ENCODE results near the gene BCL7B. TPM values are rescaled to one million over a fixed set of nuclear protein-coding genes. Genes with fewer than 3 reads are reported as not detected.
"Not testable (repeated sequence)": the region's sequence is repeated elsewhere in the genome, so short reads cannot be mapped to it uniquely, and the experiment has no call there.

Gene BCL7B
- total RNA-seq, 2 donors from 2014 or later, result 44.4 to 90.0 TPM

- intact Hi-C loops (cut with DNase I), result no loop called here
- Histone ChIP-seq H3K9me3 (no peaks in the 10 kb centered on the region), H3K4me3 (no peak overlapping the region), H3K36me3 (replicated peaks in 1 of 2; ENCODE audit: insufficient read depth in 1 of 2, low read depth in 2 of 2) (peaks cover 18 to 31% of the 10 kb centered on the region in 2 donors), H3K4me1 (peaks cover 6% of the 10 kb centered on the region), H3K27ac (no peak overlapping the region), H3K27me3 (no peaks in the 10 kb centered on the region)
- no peak for DNase-seq
- no peak for ATAC-seq
- WGBS, 2 donors, result 63 to 67% methylated on average over 10 to 12 of the region's 12 CpGs
- TF ChIP-seq POLR2A (IDR thresholded peaks at IDR 0.05), result no peak
- no peak for TF ChIP-seq CTCF (IDR thresholded peaks at IDR 0.05)
Observed at GRCh38 chr7:73567846-73568685, 10.6 kb upstream of the BCL7B start.

- TF ChIP-seq CTCF (IDR thresholded peaks at IDR 0.05) (no peak), POLR2A (IDR thresholded peaks at IDR 0.05) (no peak)
- H3K4me3 ChIP-seq, result no peak overlapping the region
- intact Hi-C loops (cut with DNase I), result no loop called here
- no peak overlapping the region for H3K27ac ChIP-seq
- 88 to 96% methylated on average over 3 to 4 of the region's 4 CpGs for WGBS, 2 donors
- H3K4me1 ChIP-seq, result peaks cover 6% of the 10 kb centered on the region
- no peak for DNase-seq
- no peaks in the 10 kb centered on the region for H3K9me3 ChIP-seq
- no peak for ATAC-seq
- no peaks in the 10 kb centered on the region for H3K27me3 ChIP-seq
- H3K36me3 ChIP-seq (replicated peaks in 1 of 2; ENCODE audit: insufficient read depth in 1 of 2, low read depth in 2 of 2), result peaks cover 16 to 23% of the 10 kb centered on the region in 2 donors
Observed at GRCh38 chr7:73567140-73567539, 9.7 kb upstream of the BCL7B start.

- H3K4me3 ChIP-seq; H3K27me3 ChIP-seq; intact Hi-C loops (cut with DNase I); DNase-seq; H3K9me3 ChIP-seq; H3K27ac ChIP-seq; ATAC-seq; H3K4me1 ChIP-seq: not testable (repeated sequence)
- H3K36me3 ChIP-seq (replicated peaks in 1 of 2; ENCODE audit: insufficient read depth in 1 of 2, low read depth in 2 of 2), result peaks cover 13 to 19% of the 10 kb centered on the region in 2 donors
Observed at GRCh38 chr7:73566431-73566830, 8.9 kb upstream of the BCL7B start.

- intact Hi-C loops (cut with DNase I), result no loop called here
- H3K27me3 ChIP-seq, result no peaks in the 10 kb centered on the region
- TF ChIP-seq CTCF (IDR thresholded peaks at IDR 0.05) (no peak), POLR2A (IDR thresholded peaks at IDR 0.05) (no peak)
- peaks cover 6% of the 10 kb centered on the region for H3K4me1 ChIP-seq
- DNase-seq (no peak), ATAC-seq (no peak)
- WGBS, 2 donors, result 49 to 63% methylated on average over 7 of the region's 7 CpGs
- H3K9me3 ChIP-seq, result no peaks in the 10 kb centered on the region
- H3K27ac ChIP-seq, result no peak overlapping the region
- H3K36me3 ChIP-seq (replicated peaks in 1 of 2; ENCODE audit: insufficient read depth in 1 of 2, low read depth in 2 of 2), result peaks cover 7 to 14% of the 10 kb centered on the region in 2 donors
- no peak overlapping the region for H3K4me3 ChIP-seq
Observed at GRCh38 chr7:73565675-73566340, 8.3 kb upstream of the BCL7B start.

GRCh38 chr7:73560109-73560835, 2.8 kb upstream of the BCL7B start:
- no peaks in the 10 kb centered on the region for H3K36me3 ChIP-seq (replicated peaks in 1 of 2; ENCODE audit: insufficient read depth in 1 of 2, low read depth in 2 of 2)

More at GRCh38 chr7:73560109-73560835, 2.8 kb upstream of the BCL7B start:
- no peak overlapping the region for H3K4me3 ChIP-seq
- DNase-seq (no peak), ATAC-seq (no peak)
- TF ChIP-seq CTCF (IDR thresholded peaks at IDR 0.05), result no peak
- TF ChIP-seq POLR2A (IDR thresholded peaks at IDR 0.05), result no peak
- peaks cover 21% of the 10 kb centered on the region for H3K4me1 ChIP-seq
- intact Hi-C loops (cut with DNase I), result no loop called here
- no peaks in the 10 kb centered on the region for H3K9me3 ChIP-seq
- H3K27ac ChIP-seq, result no peak overlapping the region
- 48 to 50% methylated on average over 11 of the region's 11 CpGs for WGBS, 2 donors
- H3K27me3 ChIP-seq, result no peaks in the 10 kb centered on the region
